K562 (cell line): ENCODE results near the gene DHCR24. TPM values are rescaled to one million over a fixed set of nuclear protein-coding genes. Genes with fewer than 3 reads are reported as not detected.

Experiments used
- ATAC-seq: fragments of 200-7000 bp; cut with Tn5 transposase; 3 replicates; pipeline ENCODE4 v1.9.1; 2020; ENCODE audit warnings: moderate library complexity
- BruUV-seq: library from RNA; stranded (reverse); fragments of 400-500 nt; replicated peaks from 2 replicates; lab custom pipeline; 2021; lab: Mats Ljungman, UMichigan
- CTCF ChIA-PET: fragments of 300-600 bp; formaldehyde crosslinking; extraction: SDS; loops from one replicate; lab custom pipeline; 2021; ENCODE audit warnings: low intra/inter-chr PET ratio; lab: Yijun Ruan, JAX
- POLR2A ChIA-PET: fragments of 300-600, 350-650 bp; sonication (Branson Sonifier 250); formaldehyde crosslinking; extraction: SDS; loops from one replicate; lab custom pipeline; 2021; ENCODE audit warnings: antibody characterized with exemption, inconsistent platforms; lab: Yijun Ruan, JAX
- DNase-seq, 4 experiments: peaks; one replicate each; pipeline versions ENCODE4 v3.0.0 to v3.0.0-alpha.2; 2011 to 2018; ENCODE audit warnings: low spot score in 3 of 4, mixed read lengths in 3 of 4; ENCODE audit errors: extremely low read depth in 1 of 4
- FAIRE-seq: peaks from 2 replicates; lab custom pipeline; 2011; peaks lifted over from hg19 to GRCh38; lab: Jason Lieb, UNC
- H2AFZ ChIP-seq: 2 replicates; pipeline ENCODE4 v1.6.0; 2011; ENCODE audit warnings: low read depth, low read length, control low read depth, inconsistent platforms
- H3K27ac ChIP-seq: fragments of 200-600 bp; 3 replicates; pipeline ENCODE4 v1.8.0; 2011; ENCODE audit warnings: low read depth, mild to moderate bottlenecking, control low read depth, inconsistent platforms, low read length, moderate library complexity, mixed read lengths; ENCODE audit errors: extremely low read depth
- H3K27me3 ChIP-seq, 2 experiments: fragments of 300-600 bp in 1 of 2; 2 replicates in 1 of 2; 3 replicates in 1 of 2; pipeline versions ENCODE4 v1.6.0 to v1.8.0; 2011; ENCODE audit warnings: inconsistent platforms in 2 of 2, low read length in 2 of 2, mild to moderate bottlenecking in 1 of 2, mixed read lengths in 1 of 2, moderate library complexity in 1 of 2; ENCODE audit not compliant: control insufficient read depth in 2 of 2, insufficient read depth in 2 of 2
- H3K36me3 ChIP-seq: fragments of 300-600 bp; 3 replicates; pipeline ENCODE4 v1.8.0; 2011; ENCODE audit warnings: mild to moderate bottlenecking, low read length, inconsistent platforms; ENCODE audit not compliant: control insufficient read depth, insufficient read depth
- H3K4me1 ChIP-seq, 2 experiments: fragments of 200-600 bp in 1 of 2; replicated peaks in 1 of 2; 2 replicates in 1 of 2; 3 replicates in 1 of 2; pipeline versions ENCODE4 v1.5.1 to v1.8.0; 2011; ENCODE audit warnings: inconsistent platforms in 2 of 2, low read length in 2 of 2, mild to moderate bottlenecking in 1 of 2, mixed read lengths in 1 of 2, moderate library complexity in 1 of 2; ENCODE audit not compliant: control insufficient read depth in 2 of 2, insufficient read depth in 2 of 2
- H3K4me2 ChIP-seq: 2 replicates; pipeline ENCODE4 v1.6.1; 2011; ENCODE audit warnings: low read length, control low read depth, inconsistent platforms, mixed read lengths; ENCODE audit not compliant: insufficient read depth
- H3K4me3 ChIP-seq: fragments of 200-600 bp; sonication (generic), shearing (Covaris generic); 2 replicates; pipeline ENCODE4 v1.5.1; 2016; ENCODE audit warnings: control low read depth, inconsistent platforms
- H3K79me2 ChIP-seq: fragments of 200-600 bp; 3 replicates; pipeline ENCODE4 v1.8.0; 2011; ENCODE audit warnings: low read length, inconsistent platforms; ENCODE audit not compliant: control insufficient read depth, insufficient read depth
- H3K9ac ChIP-seq, 2 experiments: 2 replicates each; pipeline versions ENCODE4 v1.6.0 to v1.6.1; 2011; ENCODE audit warnings: low read depth in 2 of 2, low read length in 2 of 2, control low read depth in 1 of 2, inconsistent platforms in 1 of 2, mild to moderate bottlenecking in 1 of 2, mixed read lengths in 1 of 2; ENCODE audit not compliant: insufficient read depth in 1 of 2
- H3K9me1 ChIP-seq: one replicate; pipeline ENCODE4 v1.6.0; 2011; ENCODE audit warnings: inconsistent platforms, mild to moderate bottlenecking, low read length, moderate library complexity; ENCODE audit not compliant: control insufficient read depth, insufficient read depth
- H3K9me3 ChIP-seq: replicated peaks from 2 replicates; pipeline ENCODE4 v1.5.1; 2011; ENCODE audit warnings: low read depth, low read length, inconsistent platforms; ENCODE audit not compliant: control insufficient read depth, insufficient read depth
- H4K20me1 ChIP-seq: replicated peaks from 2 replicates; pipeline ENCODE4 v1.6.1; 2011; ENCODE audit warnings: low read length, inconsistent platforms, mixed read lengths; ENCODE audit not compliant: control insufficient read depth, insufficient read depth
- ADNP ChIP-seq: fragments of 200-800 bp; sonication (Bioruptor generic); IDR thresholded peaks from 2 replicates; pipeline ENCODE4 v1.6.1; 2016; ENCODE audit warnings: missing genetic modification characterization, missing compliant biosample characterization
- CBX2 ChIP-seq: fragments of 200-600 bp; sonication (generic); IDR thresholded peaks from one replicate; pipeline ENCODE4 v1.6.1; 2012; ENCODE audit warnings: mild to moderate bottlenecking, low read length, inconsistent platforms; ENCODE audit not compliant: insufficient read depth, poor library complexity, severe bottlenecking
- DNMT1 ChIP-seq: fragments of 450-650 bp; IDR thresholded peaks from 2 replicates; pipeline ENCODE4 v1.6.1; 2016; ENCODE audit warnings: antibody characterized with exemption, mild to moderate bottlenecking
- E2F8 ChIP-seq: fragments of 450-650 bp; IDR thresholded peaks from 2 replicates; pipeline ENCODE4 v1.7.1; 2018; ENCODE audit warnings: mild to moderate bottlenecking, low read depth; ENCODE audit not compliant: partially characterized antibody
- ESRRB ChIP-seq: fragments of 250-450 bp; sonication (Bioruptor Pico); IDR thresholded peaks from 2 replicates; pipeline ENCODE4 v1.5.0; 2020; ENCODE audit warnings: mild to moderate bottlenecking, moderate library complexity, borderline replicate concordance
- EZH2 ChIP-seq: IDR thresholded peaks from 2 replicates; pipeline ENCODE4 v1.6.1; 2012; ENCODE audit warnings: low read depth, mild to moderate bottlenecking, inconsistent platforms, low read length, borderline replicate concordance
- GATA2 ChIP-seq: sonication (generic); formaldehyde crosslinking; IDR thresholded peaks from 2 replicates; pipeline ENCODE4 v1.4.0; 2020; ENCODE audit warnings: mild to moderate bottlenecking, missing genetic modification reagents
- GTF2F1 ChIP-seq: IDR thresholded peaks from 2 replicates; pipeline ENCODE4 v1.6.1; 2011; ENCODE audit warnings: low read depth, low read length, improper control_type of control experiment
- SMARCC2 ChIP-seq: fragments of 450-650 bp; IDR thresholded peaks from 2 replicates; pipeline ENCODE4 v1.6.1; 2017; ENCODE audit warnings: antibody characterized with exemption, moderate library complexity, mild to moderate bottlenecking, low read depth
- THRAP3 ChIP-seq: fragments of 450-650 bp; IDR thresholded peaks from 2 replicates; pipeline ENCODE4 v1.6.1; 2016; ENCODE audit warnings: mild to moderate bottlenecking, inconsistent platforms, borderline replicate concordance
- ZNF175 ChIP-seq: fragments of 200-800 bp; sonication (Bioruptor generic); IDR thresholded peaks from 2 replicates; pipeline ENCODE4 v1.6.1; 2016; ENCODE audit warnings: low read depth, mild to moderate bottlenecking, missing genetic modification characterization, missing compliant biosample characterization
- ZSCAN32 ChIP-seq: fragments of 450-650 bp; formaldehyde crosslinking; IDR thresholded peaks from 2 replicates; pipeline ENCODE4 v1.4.0; 2020; ENCODE audit warnings: mild to moderate bottlenecking, moderate library complexity
- WGBS: fragments of 100-300 bp; shearing (Covaris generic); methylation state at CpG from one replicate; pipeline ENCODE4 v1.1.6; 2016; ENCODE audit warnings: low coverage, mixed read lengths; ENCODE audit not compliant: insufficient coverage; ENCODE audit errors: missing lambda C conversion rate; 5-methylcytosine and 5-hydroxymethylcytosine counted together
- in situ Hi-C: fragments of 300-500 bp; cut with MboI; formaldehyde crosslinking; loops from 4 replicates; pipeline ENCODE4 v1.15.0; 2018; ENCODE audit warnings: inconsistent platforms, mixed read lengths
- intact Hi-C: fragments of 100-400 bp; cut with micrococcal nuclease; formaldehyde crosslinking; loops from 2 replicates; pipeline ENCODE4 v1.14.2; 2022
- polyA plus RNA-seq, 8 experiments: library from polyadenylated mRNA; depleted of rRNA in 4 of 8; stranded (reverse) in 5 of 8; unstranded in 3 of 8; fragments of >200 nt; fragmentation: Nextera tagmentation in 2 of 8; fragmentation: Illumina TruSeq in 1 of 8; extraction: Ambion mirVana in 2 of 8; extraction: Trizol in 1 of 8; gene quantifications; 2 replicates each; pipeline versions ENCODE4 v1.2.1 to v1.2.3, GENCODE V29; 2011 to 2014; ENCODE audit warnings: inconsistent platforms in 1 of 8, missing spikeins in 1 of 8
- total RNA-seq, 7 experiments: library from RNA; depleted of rRNA in 6 of 7; stranded (reverse); fragments of >200 nt in 6 of 7; fragmentation: Illumina TruSeq in 2 of 7; extraction: Trizol in 2 of 7; gene quantifications; 2 replicates each; pipeline versions ENCODE4 v1.2.1 to v1.2.3, GENCODE V29; 2011 to 2021; ENCODE audit warnings: low replicate concordance in 1 of 7

Gene DHCR24
- total and polyA plus RNA-seq, 9 of the 15 experiments (the other 6 are each of a cell fraction or from before 2014, with no cell fraction given), result 23.4 to 161 (median 79.9) TPM

GRCh38 chr1:54892586-54892985, 5.6 kb upstream of the DHCR24 start:
- in situ Hi-C loops (no loop called here), intact Hi-C loops (no loop called here)
- ATAC-seq (no peak), DNase-seq (no peak), FAIRE-seq (no peak)
- 15% methylated on average over 1 of the region's 1 CpG for WGBS
- ChIA-PET CTCF (no interaction called here), POLR2A (interaction anchor here (0.6 kb wide), 1 partner anchor 24 kb away, joined by 3 read pairs; no protein-coding TSS in a partner anchor)
- H2AFZ ChIP-seq, result no peak overlapping the region
- no peaks in the 10 kb centered on the region; the same call in 1 of the 3 replicates for H3K79me2 ChIP-seq
- H3K27ac ChIP-seq, result no peak overlapping the region
- TF ChIP-seq ZSCAN32 (CRISPR knock-in tag), result no peak
- no peak for TF ChIP-seq DNMT1
- TF ChIP-seq THRAP3, result no peak
- TF ChIP-seq E2F8, result no peak
- no peak for TF ChIP-seq EZH2
- TF ChIP-seq ESRRB (CRISPR knock-in tag), result no peak
- TF ChIP-seq ZNF175 (CRISPR knock-in tag), result no peak
- TF ChIP-seq SMARCC2, result no peak
- no peak for TF ChIP-seq CBX2
- TF ChIP-seq ADNP (tag), result no peak
- TF ChIP-seq GATA2 (CRISPR knock-in tag), result no peak
- no peak for TF ChIP-seq GTF2F1
- H3K9me1 ChIP-seq, result no peaks in the 10 kb centered on the region
- no peaks in the 10 kb centered on the region for H3K9me3 ChIP-seq
- peaks cover 4 to 7% of the 10 kb centered on the region in 2 experiments; a peak in 3 of 5 replicates for H3K4me1 ChIP-seq
- no peaks in the 10 kb centered on the region for H3K36me3 ChIP-seq
- no TSS peak for BruUV-seq
- no peaks in the 10 kb centered on the region for H4K20me1 ChIP-seq
- no peak overlapping the region for H3K4me3 ChIP-seq
- no peaks in the 10 kb centered on the region for H3K27me3 ChIP-seq
- no peak overlapping the region for H3K4me2 ChIP-seq
- H3K9ac ChIP-seq, result no peak overlapping the region
